B cell (primary cell): ENCODE results near the gene ATRNL1.

ENCODE experiments used
- EZH2 ChIP-seq: IDR thresholded peaks from 2 replicates; pipeline ENCODE4 v1.6.1; 2012; ENCODE audit warnings: borderline replicate concordance, low read depth, mild to moderate bottlenecking, moderate library complexity, low read length; ENCODE audit not compliant: insufficient read depth, poor library complexity, severe bottlenecking
- TF ChIP-seq, protein P1 (sequence below): fragments of 200-600 bp; IDR thresholded peaks from one replicate; pipeline ENCODE4 v1.8.0; 2022; ENCODE audit warnings: antibody characterized with exemption, mild to moderate bottlenecking

- TF ChIP-seq, protein P1, sequence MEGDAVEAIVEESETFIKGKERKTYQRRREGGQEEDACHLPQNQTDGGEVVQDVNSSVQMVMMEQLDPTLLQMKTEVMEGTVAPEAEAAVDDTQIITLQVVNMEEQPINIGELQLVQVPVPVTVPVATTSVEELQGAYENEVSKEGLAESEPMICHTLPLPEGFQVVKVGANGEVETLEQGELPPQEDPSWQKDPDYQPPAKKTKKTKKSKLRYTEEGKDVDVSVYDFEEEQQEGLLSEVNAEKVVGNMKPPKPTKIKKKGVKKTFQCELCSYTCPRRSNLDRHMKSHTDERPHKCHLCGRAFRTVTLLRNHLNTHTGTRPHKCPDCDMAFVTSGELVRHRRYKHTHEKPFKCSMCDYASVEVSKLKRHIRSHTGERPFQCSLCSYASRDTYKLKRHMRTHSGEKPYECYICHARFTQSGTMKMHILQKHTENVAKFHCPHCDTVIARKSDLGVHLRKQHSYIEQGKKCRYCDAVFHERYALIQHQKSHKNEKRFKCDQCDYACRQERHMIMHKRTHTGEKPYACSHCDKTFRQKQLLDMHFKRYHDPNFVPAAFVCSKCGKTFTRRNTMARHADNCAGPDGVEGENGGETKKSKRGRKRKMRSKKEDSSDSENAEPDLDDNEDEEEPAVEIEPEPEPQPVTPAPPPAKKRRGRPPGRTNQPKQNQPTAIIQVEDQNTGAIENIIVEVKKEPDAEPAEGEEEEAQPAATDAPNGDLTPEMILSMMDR: no peak
- no peak for TF ChIP-seq EZH2
Measured at GRCh38 chr10:115972426-115972825, 879.3 kb downstream of the ATRNL1 start.
